ENCODE data around the gene AMOTL2.
A peak's percentile ranks its signal among the peaks of the same experiment; 100 is the strongest.

The AMOTL2 gene

DNA sequence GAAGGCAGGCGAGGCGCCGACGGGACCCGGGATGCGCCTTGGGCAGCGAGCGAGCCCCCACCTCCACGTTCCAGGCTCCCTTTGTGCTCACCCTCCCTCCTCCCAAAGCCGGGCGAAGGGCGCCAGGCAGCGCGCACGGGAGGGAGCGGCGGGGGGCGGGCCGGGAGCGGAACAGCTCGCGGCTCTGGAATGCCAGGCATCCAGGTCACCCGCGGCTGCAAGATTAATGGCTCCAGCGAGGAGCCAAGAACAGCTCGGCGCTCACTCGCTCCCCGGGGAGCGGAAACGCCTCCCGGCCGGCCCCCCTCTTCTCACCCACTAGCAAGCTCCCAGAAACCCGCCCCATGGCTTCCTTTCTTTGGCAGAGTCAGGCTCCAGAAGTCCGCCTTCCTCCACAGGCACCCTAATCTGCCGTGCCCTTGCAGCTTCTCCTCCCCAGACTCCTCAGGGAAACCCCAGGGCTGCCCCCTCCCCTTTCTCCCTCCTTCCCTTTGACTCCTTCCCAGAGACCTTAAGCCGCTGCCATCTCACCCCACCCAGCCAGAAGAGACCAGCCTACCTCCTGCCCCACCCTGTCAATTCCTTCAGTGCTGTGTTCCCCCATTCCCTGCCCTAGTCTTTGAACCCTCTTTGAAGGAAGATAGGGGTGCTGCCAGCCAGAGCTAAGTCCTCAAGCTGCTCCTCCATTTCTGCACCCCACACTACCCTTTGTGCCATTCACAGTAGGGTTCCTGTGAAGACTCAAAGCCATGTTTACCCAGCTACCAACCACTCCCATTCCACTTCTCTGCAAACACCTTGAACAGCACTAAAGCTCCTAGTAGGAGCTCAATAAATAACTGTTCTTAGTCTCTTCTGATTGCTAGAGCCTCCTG lies 9.9 kb downstream of the AMOTL2 start:
- Histone ChIP-seq H3K4me3 (replicated peaks; ENCODE audit: insufficient read depth, low read length) (no peak overlapping the region), H3K27me3 (ENCODE audit: insufficient read depth, poor library complexity, severe bottlenecking) (peaks cover 19% of the 10 kb centered on the region), H3K27ac (replicated peaks) (no peak overlapping the region)
- DNase-seq (ENCODE audit: low read depth in 1 of 2, low spot score in 1 of 2), result peak in 1 of 2 experiments; percentile 7
- TF ChIP-seq CTCF (IDR thresholded peaks at IDR 0.05; ENCODE audit: insufficient read depth, low read length), result no peak
- TF ChIP-seq GABPA (IDR thresholded peaks at IDR 0.05; ENCODE audit: low read depth), result no peak
- no peak for TF ChIP-seq REST (IDR thresholded peaks at IDR 0.05; ENCODE audit: insufficient replicate concordance, low read depth)

GRCh38 chr3:134363381-134363755 lies 10.9 kb downstream of the AMOTL2 start:
- H3K4me3 ChIP-seq (replicated peaks; ENCODE audit: insufficient read depth, low read length), result no peak overlapping the region
- no peak for DNase-seq (ENCODE audit: low read depth in 1 of 2, low spot score in 1 of 2)

More at GRCh38 chr3:134363381-134363755, 10.9 kb downstream of the AMOTL2 start:
- TF ChIP-seq REST (IDR thresholded peaks at IDR 0.05; ENCODE audit: insufficient replicate concordance, low read depth) (no peak), CTCF (IDR thresholded peaks at IDR 0.05; ENCODE audit: insufficient read depth, low read length) (no peak), GABPA (IDR thresholded peaks at IDR 0.05; ENCODE audit: low read depth) (no peak), SPI1 (IDR thresholded peaks at IDR 0.05; ENCODE audit: borderline replicate concordance, low read depth) (no peak), POLR2AphosphoS5 (IDR thresholded peaks at IDR 0.05; ENCODE audit: low read depth) (no peak)
- H3K27ac ChIP-seq (replicated peaks), result no peak overlapping the region
- peaks cover 19% of the 10 kb centered on the region for H3K27me3 ChIP-seq (ENCODE audit: insufficient read depth, poor library complexity, severe bottlenecking)

Measured in HL-60 (cell line).